ENCODE data around the gene GNG10.

DNA sequence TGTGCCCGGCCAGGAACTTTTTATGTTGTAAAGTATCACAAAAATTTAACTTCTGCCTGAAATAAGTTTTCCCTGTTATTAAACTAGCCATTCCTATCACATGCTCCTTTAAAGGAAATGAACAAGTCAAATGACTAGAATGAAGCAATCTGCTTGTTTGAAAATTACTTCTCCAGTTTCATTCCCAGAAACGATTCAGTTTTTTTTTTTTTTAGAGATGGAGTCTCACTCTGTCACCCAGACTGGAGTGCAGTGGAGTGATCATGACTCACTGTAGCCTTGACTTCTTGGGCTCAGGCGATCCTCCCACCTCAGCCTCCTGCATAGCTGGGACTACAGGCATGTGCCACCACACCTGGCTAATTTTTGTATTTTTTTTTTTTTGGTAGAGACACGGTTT lies 13.3 kb upstream of the GNG10 start:
- TF ChIP-seq, protein P1, sequence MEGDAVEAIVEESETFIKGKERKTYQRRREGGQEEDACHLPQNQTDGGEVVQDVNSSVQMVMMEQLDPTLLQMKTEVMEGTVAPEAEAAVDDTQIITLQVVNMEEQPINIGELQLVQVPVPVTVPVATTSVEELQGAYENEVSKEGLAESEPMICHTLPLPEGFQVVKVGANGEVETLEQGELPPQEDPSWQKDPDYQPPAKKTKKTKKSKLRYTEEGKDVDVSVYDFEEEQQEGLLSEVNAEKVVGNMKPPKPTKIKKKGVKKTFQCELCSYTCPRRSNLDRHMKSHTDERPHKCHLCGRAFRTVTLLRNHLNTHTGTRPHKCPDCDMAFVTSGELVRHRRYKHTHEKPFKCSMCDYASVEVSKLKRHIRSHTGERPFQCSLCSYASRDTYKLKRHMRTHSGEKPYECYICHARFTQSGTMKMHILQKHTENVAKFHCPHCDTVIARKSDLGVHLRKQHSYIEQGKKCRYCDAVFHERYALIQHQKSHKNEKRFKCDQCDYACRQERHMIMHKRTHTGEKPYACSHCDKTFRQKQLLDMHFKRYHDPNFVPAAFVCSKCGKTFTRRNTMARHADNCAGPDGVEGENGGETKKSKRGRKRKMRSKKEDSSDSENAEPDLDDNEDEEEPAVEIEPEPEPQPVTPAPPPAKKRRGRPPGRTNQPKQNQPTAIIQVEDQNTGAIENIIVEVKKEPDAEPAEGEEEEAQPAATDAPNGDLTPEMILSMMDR (IDR thresholded peaks at IDR 0.05), result no peak
- TF ChIP-seq POLR2A (IDR thresholded peaks at IDR 0.05), result no peak

All from body of pancreas (tissue), 4 donors.